Measurements from ENCODE around the gene PDC.

DNA sequence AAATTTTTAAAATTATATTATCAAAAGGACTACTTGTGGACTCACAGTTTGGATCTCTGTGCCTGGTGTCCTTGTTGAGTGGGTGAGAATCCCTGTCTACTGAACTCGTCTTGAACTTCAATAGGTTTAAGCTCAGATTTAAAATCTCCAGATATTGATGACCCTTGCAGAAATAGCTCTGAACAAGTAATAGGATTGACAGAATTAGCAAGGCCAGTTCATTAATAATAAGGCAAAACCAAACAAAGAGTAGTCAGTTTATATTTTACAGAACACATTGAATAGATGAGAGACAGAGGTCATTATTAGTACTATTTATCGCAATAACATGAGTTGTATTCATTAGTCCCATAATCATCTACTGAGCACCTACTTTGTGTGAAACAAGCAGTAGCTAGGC, at the start of gene PDC:
- TF ChIP-seq RAD21 (CRISPR knock-in tag; conservative IDR thresholded peaks at IDR 0.05 in 1 of 2, IDR thresholded peaks at IDR 0.05 in 1 of 2) (no peak), SMARCA4 (IDR thresholded peaks at IDR 0.05) (no peak), TAF1 (IDR thresholded peaks at IDR 0.05; ENCODE audit: control insufficient read depth, extremely low read depth, insufficient read depth, low read length, severe bottlenecking) (no peak), NR3C1 (CRISPR knock-in tag; IDR thresholded peaks at IDR 0.05) (no peak), SIN3B (IDR thresholded peaks at IDR 0.05; ENCODE audit: low read depth) (no peak), TCF15 (CRISPR knock-in tag; IDR thresholded peaks at IDR 0.05) (no peak)
- TF ChIP-seq, protein P1, sequence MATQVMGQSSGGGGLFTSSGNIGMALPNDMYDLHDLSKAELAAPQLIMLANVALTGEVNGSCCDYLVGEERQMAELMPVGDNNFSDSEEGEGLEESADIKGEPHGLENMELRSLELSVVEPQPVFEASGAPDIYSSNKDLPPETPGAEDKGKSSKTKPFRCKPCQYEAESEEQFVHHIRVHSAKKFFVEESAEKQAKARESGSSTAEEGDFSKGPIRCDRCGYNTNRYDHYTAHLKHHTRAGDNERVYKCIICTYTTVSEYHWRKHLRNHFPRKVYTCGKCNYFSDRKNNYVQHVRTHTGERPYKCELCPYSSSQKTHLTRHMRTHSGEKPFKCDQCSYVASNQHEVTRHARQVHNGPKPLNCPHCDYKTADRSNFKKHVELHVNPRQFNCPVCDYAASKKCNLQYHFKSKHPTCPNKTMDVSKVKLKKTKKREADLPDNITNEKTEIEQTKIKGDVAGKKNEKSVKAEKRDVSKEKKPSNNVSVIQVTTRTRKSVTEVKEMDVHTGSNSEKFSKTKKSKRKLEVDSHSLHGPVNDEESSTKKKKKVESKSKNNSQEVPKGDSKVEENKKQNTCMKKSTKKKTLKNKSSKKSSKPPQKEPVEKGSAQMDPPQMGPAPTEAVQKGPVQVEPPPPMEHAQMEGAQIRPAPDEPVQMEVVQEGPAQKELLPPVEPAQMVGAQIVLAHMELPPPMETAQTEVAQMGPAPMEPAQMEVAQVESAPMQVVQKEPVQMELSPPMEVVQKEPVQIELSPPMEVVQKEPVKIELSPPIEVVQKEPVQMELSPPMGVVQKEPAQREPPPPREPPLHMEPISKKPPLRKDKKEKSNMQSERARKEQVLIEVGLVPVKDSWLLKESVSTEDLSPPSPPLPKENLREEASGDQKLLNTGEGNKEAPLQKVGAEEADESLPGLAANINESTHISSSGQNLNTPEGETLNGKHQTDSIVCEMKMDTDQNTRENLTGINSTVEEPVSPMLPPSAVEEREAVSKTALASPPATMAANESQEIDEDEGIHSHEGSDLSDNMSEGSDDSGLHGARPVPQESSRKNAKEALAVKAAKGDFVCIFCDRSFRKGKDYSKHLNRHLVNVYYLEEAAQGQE (IDR thresholded peaks at IDR 0.05; ENCODE audit: borderline replicate concordance): no peak
- TF ChIP-seq, protein P1 (CRISPR knock-in tag; IDR thresholded peaks at IDR 0.05; ENCODE audit: low read depth): no peak
